Fibroblast of the aortic adventitia (primary cell): ENCODE data around the gene NPTXR. TPM values are rescaled to one million over a fixed set of nuclear protein-coding genes. Genes with fewer than 3 reads are reported as not detected.
A peak's percentile ranks its signal among the peaks of the same experiment; 100 is the strongest.

Experiments used
- DNase-seq: peaks from one replicate; pipeline ENCODE4 v3.0.0-alpha.2; 2010; ENCODE audit warnings: low read depth
- H3K4me3 ChIP-seq: 2 replicates; pipeline ENCODE4 v1.5.1; 2011; ENCODE audit warnings: low read depth, mild to moderate bottlenecking, control low read depth, low read length, moderate library complexity
- CTCF ChIP-seq: IDR thresholded peaks from 2 replicates; pipeline ENCODE4 v1.5.1; 2011; ENCODE audit warnings: mild to moderate bottlenecking, low read length, control low read depth, inconsistent platforms; ENCODE audit not compliant: insufficient read depth
- total RNA-seq: library from RNA; depleted of rRNA; stranded (reverse); fragments of >200 nt; gene quantifications from 2 replicates; pipeline ENCODE4 v1.2.3, GENCODE V29; 2012; ENCODE audit warnings: low replicate concordance

The NPTXR gene
- total RNA-seq, 1 donor = 1.3 TPM

GRCh38 chr22:38792833-38793232 lies 51.0 kb downstream of the NPTXR start:
- no peak for TF ChIP-seq CTCF
- peak overlapping the region; percentile 94 for H3K4me3 ChIP-seq
- peak; percentile 4 for DNase-seq

GRCh38 chr22:38789606-38790005 lies 54.2 kb downstream of the NPTXR start:
- H3K4me3 ChIP-seq = no peak overlapping the region
- TF ChIP-seq CTCF = no peak
- DNase-seq = no peak

- TF ChIP-seq CTCF = no peak
- DNase-seq = no peak
Measured at GRCh38 chr22:38788846-38789245, 55.0 kb downstream of the NPTXR start.

GRCh38 chr22:38788021-38788816 lies 55.6 kb downstream of the NPTXR start:
- no peak overlapping the region for H3K4me3 ChIP-seq
- peak; percentile 92 for DNase-seq
- no peak for TF ChIP-seq CTCF

More at GRCh38 chr22:38788846-38789245, 55.0 kb downstream of the NPTXR start:
- H3K4me3 ChIP-seq = no peak overlapping the region

- TF ChIP-seq CTCF = no peak
- H3K4me3 ChIP-seq = no peak overlapping the region
- no peak for DNase-seq
Measured at GRCh38 chr22:38786631-38787030, 57.2 kb downstream of the NPTXR start.

- DNase-seq = no peak
- no peak for TF ChIP-seq CTCF
- no peak overlapping the region for H3K4me3 ChIP-seq
Measured at GRCh38 chr22:38784856-38785255, 59.0 kb downstream of the NPTXR start.
